GM18870 (cell line): ENCODE results near the gene NFIC.
"Not testable (repeated sequence)": the region's sequence is repeated elsewhere in the genome, so short reads cannot be mapped to it uniquely, and the experiment has no call there.

Experiments used
- ATAC-seq: cut with Tn5 transposase; IDR thresholded peaks from one replicate; pipeline ENCODE4 v1.9.1; 2021; ENCODE audit warnings: moderate library complexity; ENCODE audit not compliant: unreplicated experiment

NFIC gene

DNA sequence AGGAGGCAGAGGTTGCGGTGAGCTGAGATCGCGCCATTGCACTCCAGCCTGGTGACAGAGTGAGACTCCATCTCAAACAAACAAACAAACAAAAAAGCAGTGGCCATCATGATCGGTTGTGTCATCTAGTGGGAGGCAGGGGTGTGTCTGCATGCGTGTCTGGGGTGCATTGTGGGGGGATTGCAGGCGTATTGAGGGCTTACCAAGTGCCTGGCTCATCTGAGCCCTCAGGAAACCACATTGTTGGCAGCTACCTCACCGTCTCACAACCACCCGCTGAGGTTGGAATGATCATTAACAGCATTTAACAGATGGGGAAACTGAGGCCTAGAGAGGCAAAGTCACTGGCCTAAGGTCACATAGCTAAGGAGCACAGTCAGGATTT, 30.5 kb downstream of the NFIC start:
- no peak for ATAC-seq

DNA sequence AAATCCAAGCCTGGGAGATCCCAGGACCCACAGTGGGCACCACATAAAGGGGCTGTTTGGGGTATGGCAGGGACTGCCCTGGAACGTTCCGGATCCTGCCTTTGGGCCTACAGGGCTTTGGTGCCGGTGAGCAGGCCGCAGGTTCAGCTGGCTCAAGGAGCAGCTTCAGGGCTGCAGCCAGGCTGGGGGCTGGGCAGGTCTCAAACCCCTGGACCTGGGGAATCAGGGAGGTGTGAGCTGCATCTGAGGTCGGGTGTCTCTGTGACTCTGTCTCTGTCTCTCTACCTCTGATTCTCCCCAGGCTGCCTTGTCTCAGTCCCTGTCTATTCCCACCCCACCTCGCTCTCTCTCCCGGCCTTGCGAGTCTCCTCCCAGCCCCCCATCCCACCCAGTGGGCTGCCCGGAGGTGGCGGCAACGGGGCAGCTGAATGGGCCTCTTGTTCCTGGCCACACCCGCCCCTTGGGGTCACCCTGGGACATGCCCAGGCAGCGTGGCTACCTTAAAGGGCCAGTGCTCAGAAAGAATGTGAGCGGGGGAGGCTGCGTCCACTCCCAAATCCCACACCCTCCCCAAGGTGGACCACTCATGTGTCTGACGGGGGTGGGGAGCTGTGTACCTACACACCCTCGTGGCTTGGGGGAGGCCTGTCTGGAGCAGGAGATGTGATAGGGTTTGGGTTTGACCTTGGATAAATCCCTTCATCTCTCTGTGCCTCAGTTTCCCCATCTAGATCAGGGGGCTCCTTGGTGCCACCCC, 31.1 kb downstream of the NFIC start:
- no peak for ATAC-seq

DNA sequence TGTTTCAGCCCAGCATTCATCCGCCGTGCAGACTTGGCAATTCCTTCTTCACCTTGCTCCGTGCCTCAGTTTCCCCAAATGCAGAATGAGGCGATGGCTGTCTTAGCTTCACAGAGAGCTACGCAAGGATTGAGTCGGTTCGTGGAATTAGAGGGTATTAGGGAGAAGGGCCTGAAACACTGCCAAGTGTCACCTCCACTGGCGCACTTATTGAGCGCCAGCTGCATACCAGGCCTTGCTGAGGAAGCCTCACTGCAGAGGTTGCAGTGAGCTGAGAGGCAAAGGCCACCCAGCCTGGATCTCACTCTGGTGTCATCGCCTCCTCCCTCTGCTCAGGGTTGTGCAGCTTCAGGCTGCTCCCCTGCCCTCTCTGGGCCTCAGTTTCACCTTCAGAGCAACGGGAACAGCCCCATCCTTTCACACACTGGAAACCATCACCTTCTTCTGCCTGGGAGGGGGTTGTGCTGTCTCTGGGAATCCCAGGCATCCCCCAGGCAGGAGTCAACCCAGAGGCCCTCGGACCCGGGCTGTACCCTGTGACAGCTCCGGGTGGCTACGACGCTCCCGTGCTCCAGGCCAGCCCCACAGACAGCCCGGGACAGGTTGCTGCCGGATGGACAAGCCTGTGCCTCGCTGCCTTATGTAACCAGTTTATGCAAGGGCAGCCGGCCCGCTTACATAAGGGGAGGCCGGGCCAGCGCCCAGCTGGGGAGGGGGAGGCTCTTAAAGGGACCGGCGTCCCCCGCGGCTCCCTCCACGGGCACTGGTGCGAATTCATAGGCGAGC, 31.9 kb downstream of the NFIC start:
- no peak for ATAC-seq

DNA sequence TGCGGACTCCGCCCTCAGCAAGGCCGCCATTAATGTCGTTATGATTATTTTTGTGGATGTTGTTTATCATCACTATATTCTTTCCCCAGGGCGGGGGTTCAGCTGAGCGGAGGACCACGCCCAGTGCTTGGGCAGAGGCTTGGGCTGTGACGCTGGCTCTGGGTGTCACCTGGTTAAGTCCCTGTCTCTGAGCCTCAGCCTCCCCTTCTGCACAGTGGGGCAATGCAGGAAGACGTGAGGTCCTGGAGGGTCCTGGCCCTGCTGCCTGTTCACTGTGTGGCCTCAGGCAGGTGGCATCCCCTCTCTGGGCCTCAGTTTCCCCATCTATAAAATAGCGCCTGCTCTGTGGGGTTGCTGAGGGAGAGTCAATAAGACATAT, 32.5 kb downstream of the NFIC start:
- no peak for ATAC-seq

DNA sequence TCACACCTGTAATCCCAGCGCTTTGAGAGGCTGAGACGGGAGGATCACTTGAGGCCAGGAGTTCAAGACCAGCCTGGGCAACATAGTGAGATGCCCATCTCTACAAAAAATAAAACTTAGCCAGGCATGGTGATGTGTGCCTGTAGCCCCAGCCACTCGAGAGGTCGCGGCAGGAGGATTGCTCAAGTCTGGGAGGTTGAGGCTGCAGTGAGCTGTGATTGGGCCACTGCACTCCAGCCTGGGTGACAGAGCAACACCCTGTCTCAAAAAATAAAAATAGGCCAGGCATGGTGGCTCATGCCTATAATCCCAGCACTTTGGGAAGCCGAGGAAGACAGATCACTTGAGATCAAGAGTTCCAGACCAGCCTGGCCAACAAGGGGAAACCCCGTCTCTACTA, 32.9 kb downstream of the NFIC start:
- not testable (repeated sequence) for ATAC-seq

DNA sequence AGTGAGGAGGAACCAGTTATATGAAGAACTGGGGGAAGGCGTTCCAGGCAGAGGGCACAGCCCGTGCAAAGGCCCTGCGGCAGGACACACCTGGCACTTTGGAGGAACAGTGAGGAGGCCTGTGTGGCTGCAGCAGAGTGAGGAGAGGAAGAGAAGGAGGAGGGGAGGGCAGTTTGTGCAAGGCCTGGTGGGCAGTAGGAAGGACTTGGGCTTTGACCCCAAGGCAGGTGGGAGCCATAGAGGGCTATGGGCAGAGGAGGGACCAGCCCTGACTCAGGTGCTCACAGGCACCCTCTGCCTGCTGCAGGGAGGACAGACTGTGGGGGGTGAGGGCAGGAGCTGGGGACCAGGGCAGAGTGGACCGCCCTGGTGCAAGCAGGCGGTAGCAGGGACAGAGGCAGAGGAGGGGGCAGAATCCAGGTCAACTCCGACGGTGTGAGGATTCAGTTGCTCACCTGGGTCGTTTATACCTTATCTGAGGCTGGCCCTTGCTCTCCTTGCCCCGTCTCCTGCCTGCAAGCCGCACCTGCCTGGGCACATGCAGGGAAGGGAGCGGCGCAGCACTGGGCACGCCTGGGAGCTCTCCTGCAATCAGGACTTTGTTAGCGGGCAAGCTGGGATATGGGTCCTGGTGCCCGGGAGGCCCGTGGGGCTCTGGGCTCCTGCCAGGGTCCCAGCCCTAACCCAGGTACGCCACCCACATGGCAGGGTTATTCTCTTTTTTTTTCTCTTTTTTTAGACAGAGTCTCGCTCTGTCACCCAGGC, 34.8 kb downstream of the NFIC start:
- no peak for ATAC-seq

DNA sequence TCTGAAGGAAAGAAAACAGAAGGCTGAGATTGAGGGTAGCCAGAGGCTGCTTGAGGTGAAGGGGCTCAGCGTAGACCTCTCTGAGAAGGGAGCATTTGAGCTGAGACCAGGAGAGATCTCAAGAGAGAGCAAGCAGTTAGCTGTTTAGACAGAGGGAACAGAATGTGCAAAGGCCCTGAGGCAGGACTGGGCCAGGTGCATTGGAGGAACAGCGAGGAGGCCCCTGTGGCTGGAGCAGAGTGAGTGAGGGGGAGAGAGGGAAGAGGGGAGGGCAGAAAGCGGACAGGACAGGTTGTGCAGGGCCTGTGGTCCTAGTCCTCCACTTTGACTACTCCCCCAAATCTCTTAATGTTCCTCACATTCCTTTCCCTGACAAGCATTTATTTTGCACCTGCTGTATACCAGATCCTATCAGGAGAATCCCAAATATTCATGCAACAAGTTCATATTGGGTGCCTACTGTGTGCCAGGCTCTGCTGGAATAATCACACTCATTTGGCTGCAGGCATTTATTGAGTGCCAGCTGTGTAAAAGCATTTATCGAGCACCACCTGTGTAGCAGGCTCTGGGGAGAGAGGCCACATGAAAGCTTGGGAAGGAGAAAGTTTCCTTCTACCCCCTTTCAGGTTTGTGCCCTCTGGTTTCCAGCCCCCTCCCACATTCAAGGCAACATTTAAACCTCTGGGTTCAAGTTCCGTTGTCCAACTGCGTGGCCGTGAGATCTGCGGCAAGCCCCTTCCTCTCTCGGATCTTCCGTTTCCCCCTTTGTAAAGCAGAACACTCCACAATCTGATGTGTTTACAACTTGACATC, 36.5 kb downstream of the NFIC start:
- ATAC-seq = no peak

DNA sequence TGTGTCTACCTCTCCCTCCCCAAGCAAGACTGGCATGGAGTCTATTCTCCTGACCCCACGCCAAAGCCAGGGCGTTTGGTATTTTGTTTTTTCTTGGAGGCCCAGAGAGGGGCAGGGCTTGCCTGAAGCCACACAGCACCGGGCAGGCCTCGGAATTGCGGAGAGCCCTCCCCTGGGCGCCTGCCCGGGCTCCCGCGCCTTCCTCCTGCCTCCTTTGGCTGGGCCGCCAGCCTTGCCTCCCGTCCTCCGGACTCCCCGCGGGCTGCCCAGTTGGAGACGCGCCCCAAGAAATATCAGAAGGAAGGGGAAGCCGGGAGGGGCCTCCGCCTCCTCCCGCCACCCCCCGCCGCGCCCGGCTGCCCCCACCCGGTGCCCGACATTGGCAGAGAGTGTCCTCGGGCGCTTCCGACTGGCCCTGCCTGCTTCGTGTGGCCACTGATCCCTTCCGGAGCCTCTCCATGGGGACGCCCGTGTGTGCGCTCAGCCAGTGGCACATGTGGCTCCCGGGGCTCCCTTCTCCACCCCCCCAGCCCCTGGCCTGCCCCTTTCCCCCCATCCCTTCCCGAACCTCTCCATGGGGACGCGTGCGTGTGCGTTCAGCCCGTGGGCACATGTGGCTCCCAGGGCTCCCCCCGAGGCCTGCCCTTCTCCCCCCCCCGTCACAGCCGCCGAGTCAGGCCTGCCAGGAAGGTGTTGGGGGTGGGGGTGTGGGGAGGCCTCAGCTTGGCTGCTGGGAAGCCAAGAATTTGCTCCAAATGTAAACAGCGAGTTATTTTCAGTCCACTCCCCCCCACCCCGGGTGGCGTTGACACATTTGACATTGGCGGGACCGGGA, 37.3 kb downstream of the NFIC start:
- ATAC-seq = no peak

DNA sequence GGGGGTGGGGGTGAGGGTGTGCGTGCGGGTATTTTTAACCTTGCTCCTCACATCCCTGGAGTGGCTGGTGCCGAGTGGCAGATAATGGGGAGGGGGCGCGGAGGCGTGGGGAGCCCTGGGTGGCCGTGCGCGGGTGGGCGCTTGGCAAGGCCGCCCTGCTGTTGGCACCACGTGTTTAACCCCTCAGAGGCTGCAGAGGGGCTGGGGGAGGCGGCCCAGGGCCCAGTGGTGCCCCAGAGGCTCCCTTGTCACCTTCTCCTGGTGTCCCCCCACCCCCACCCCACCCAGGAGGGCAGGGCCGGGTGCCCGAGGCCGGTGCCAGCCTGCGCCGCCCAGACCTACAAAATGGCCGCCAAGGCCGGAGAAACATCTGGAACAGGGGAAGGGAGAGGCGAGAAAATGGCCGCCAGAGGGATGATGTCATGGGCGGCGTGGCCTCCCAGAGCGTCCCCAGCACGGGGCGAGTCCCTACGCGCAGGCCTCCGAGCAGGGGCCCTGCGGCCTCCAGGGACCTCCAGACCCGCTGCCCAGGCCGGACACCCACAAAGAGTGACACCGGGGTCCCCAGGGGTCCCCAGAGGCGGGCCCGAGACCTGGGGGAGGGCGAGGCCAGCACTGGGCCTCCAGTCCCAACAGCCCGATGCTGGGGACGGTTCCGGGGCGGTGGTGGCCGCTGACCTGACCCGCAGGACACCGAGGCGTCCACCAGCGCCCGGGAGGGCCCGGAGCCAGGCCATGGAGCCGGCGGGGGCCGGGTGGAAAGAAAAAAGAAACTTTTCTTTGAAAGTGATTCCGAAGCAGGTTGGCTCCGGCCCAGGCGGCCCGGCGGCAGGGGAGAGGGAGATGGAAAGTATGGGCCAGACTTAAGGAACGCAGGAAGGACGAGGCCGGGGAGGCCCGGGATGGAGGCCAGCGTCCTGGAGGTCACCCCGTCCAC, 38.2 kb downstream of the NFIC start:
- no peak for ATAC-seq

DNA sequence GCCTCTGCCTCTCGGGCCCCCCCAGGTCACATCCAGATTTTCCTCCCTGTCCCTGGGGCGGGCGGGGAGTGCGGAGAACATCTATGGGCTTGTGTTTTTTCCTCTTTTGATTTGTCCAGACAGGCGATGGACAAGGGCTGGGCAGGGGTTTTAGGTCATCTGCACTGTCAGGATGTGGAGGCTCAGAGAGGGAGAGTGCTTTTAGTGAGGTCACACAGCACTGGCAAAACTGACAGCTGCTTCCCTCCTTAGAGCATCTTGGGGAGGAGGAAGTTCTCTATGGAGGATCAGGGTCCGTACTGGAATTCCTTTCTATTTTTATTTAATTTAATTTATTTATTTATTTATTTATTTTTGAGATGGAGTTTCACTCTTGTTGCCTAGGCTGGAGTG, 38.9 kb downstream of the NFIC start:
- ATAC-seq = no peak

DNA sequence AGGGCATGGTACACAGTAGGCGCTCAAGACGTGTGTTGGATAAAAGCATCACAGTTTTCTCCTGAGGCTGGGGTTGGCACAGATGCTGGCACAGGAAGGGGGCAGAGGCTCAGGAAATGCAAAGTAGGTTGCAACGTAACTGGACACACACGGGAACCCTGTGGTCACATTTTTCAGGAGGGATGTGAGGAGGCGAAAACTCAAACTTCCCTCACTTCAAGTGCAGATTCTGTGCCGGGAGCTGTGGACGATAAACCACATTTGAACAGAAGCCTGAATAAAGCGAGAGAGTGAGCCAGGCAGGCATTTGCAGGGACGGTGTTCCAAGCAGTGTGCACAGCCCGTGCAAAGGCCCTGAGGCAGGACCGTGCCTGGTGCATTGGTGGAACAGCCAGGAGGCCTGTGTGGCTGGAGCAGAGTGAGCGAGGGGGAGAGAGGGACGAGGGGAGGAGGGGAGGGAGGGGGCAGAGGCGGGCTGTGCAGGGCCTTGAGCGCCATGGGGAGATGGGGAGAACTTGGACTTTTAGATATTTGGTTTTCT, 40.3 kb downstream of the NFIC start:
- no peak for ATAC-seq

DNA sequence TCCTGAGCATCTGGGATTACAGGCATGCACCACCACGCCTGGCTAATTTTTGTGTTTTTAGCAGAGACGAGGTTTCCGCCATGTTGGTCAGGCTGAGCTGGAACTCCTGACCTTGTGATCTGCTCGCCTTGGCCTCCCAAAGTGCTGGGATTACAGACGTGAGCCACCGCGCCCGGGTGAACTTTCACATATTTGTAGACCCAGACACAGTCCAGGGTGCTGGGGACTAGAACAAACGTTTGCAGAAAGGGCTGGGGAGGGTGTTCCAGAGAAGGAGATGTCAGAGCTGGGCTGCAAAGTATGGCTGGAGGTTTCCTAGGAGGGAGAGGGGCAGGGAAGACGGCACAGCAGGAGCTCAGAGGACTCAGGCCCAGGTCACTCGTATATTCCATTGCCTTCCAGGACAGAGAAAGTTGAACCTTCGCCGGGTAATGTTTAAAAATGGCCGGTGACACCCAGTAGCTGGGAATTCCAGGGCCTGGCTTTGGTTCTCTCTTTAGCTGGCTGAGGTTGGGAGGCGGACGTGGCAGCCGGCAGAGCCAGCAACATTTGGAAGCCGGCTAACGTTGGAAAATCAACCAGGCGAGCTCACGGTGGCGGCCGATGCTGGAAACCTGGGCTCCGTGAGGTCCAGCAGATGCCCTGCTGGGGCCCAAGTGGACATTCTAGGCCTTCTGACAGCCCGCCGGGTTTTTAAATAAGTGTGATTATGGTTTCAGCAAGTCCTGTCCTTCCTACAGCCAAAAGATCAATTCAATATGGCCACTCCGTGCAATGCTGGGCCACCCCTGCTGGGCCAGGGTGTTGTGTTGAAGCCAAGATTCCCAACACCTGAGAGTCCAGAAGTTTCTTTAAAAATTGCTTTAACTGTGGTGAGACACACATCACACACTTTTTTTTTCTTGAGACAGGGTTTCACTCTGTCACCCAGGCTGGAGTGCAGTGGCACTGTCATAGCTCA, 41.5 kb downstream of the NFIC start:
- ATAC-seq = no peak

DNA sequence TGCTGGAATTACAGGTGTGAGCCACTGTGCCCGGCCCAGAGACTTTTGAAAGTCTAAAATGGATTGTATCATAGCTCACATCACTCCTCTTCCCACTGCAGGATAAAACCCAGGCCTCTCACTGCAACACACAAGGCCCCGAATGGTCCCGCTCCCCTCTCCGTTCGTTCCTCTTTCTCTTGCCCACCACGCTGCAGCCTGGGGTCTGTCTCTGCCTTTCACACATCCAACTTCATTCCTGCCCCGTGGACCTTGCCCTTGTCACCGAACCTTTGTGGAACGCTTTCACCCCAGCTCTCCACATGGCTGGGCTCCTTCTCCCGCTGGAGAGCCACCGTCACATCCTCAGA, 42.6 kb downstream of the NFIC start:
- ATAC-seq = no peak

DNA sequence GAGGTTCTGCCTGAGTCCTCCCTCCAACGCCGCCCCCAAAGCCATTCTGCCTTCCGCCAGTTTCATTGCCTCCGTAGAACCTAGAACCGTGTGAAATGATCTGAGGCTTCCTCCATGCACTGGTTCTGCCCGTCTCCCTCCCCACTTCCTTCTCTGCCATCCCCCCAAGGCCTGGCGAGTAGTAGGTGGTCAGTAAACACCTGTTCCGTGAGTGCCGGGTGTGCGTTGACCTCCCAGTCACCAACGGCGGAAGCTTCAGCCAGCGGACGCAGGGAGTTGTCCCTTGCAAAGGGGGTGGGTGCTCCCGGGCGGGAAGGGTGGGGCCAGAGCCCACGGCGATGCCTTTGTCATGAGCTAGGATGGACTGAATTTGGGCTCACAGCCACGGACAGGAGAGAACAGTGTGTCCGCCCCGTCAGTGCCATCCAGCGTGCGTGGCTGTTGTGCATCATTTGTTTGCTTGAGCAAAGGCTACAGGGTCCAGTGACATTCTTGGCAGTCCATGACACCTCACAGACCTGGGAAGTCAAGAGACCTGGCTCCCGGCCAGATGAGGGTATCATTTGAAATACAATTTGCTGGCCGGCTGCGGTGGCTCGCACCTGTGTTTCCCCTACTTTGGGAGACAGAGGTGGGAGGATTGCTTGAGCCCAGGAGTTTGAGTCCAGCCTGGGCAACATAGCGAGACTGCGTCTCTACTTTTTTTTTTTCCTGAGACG, 43.1 kb downstream of the NFIC start:
- ATAC-seq = no peak

DNA sequence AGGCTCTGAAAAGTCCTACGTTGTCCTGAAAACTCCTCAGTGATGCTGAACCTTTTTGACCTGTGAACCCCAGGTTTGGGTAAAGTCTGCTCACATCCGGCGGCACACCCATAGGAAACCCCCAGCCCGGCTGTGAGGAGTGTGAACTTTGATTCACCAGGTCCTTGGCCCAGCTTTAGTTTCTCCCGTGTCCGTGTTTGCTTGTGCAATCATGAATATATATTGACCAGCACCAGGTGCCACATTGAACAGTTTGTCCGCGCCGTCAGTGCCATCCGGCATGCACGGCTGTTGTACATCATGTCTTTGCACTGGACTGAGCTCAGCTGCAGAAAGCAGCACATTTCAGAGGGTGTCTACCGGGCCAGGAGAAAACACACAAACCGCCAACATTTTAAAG, 45.3 kb downstream of the NFIC start:
- ATAC-seq = no peak

DNA sequence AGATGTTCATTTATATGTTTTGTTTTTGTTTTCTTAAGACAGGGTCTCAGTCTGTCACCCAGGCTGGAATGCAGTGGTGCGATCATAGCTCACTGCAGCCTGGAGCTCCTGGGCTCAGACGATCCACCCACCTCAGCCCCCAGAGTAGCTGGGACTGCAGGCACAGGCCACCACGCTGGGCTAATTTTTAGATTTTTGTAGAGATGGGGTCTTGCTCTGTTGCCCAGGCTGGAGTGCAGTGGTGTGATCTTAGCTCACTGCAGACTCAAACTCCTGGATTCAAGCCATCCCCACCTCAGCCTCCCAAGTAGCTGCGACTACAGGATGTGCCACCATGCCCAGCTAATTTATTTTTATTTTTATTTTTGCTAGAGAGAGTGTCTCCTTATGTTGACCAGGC, 45.7 kb downstream of the NFIC start:
- ATAC-seq = no peak

DNA sequence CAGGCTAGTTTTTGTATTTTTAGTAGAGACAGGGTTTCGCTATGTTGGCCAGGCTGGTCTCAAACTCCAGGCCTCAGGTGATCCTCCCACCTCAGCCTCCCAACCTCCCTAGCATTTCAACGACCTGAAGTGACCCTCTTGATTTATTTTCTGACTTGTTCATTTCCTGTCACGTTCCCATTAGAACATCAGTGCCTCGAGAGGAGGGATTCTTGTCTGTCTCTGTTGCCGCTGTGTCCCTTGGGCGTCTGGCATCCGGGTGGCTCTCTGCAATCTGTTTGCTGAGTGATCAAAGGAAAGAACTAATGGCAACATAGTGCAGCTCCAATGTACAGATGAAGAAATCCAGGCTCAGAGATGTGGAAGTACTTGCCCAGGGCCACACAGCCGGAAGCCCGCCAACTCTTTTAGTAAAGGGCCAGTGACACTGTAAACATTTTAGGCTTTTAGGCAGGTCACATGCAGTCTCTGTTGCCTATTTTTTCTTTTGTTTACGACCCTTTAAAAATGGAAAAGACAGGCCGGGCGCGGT, 47.5 kb downstream of the NFIC start:
- no peak for ATAC-seq
